WTC11 (cell line): ENCODE measurements around the gene ISG15. TPM values are rescaled to one million over a fixed set of nuclear protein-coding genes. Genes with fewer than 3 reads are reported as not detected.

Source experiments
- ATAC-seq: fragments of 200-7000 bp; cut with Tn5 transposase; 2 replicates; pipeline ENCODE4 v1.10.0; 2021; ENCODE audit warnings: mild to moderate bottlenecking, moderate library complexity
- CTCF ChIA-PET: fragments of 300-600 bp; sonication (Branson Sonifier 250); formaldehyde crosslinking; loops from one replicate; lab custom pipeline; 2021; ENCODE audit warnings: antibody characterized with exemption; lab: Charles Lee
- POLR2A ChIA-PET: fragments of 350-600 bp; sonication (Branson Sonifier 250); formaldehyde crosslinking; loops from one replicate; lab custom pipeline; 2021; ENCODE audit warnings: antibody characterized with exemption; lab: Charles Lee
- DNase-seq: peaks from one replicate; pipeline ENCODE4 v3.0.0; 2021; ENCODE audit warnings: low spot score
- H3K27ac Mint-ChIP-seq: 2 replicates; pipeline ENCODE4 v1.8.0; 2021; ENCODE audit warnings: mixed read lengths
- H3K27me3 Mint-ChIP-seq: 2 replicates; pipeline ENCODE4 v1.8.0; 2021; ENCODE audit warnings: low read depth, mild to moderate bottlenecking, moderate library complexity, mixed read lengths
- H3K36me3 Mint-ChIP-seq: 2 replicates; pipeline ENCODE4 v1.8.0; 2021; ENCODE audit warnings: mixed read lengths
- H3K4me1 Mint-ChIP-seq: 2 replicates; pipeline ENCODE4 v1.8.0; 2022; ENCODE audit warnings: mixed read lengths
- H3K4me3 Mint-ChIP-seq: 2 replicates; pipeline ENCODE4 v1.8.0; 2021; ENCODE audit warnings: mild to moderate bottlenecking, moderate library complexity, mixed read lengths
- H3K9me3 Mint-ChIP-seq: 2 replicates; pipeline ENCODE4 v1.8.0; 2021; ENCODE audit warnings: mixed read lengths
- ETV6 ChIP-seq: sonication (generic); formaldehyde crosslinking; IDR thresholded peaks from 2 replicates; pipeline ENCODE4 v1.8.1; 2022; ENCODE audit warnings: mild to moderate bottlenecking, missing genetic modification reagents
- JUN ChIP-seq: sonication (generic); formaldehyde crosslinking; IDR thresholded peaks from 2 replicates; pipeline ENCODE4 v1.8.0; 2023; ENCODE audit warnings: mild to moderate bottlenecking, missing genetic modification reagents
- MXD4 ChIP-seq: fragments of 250-450 bp; sonication (Bioruptor Pico); IDR thresholded peaks from 2 replicates; pipeline ENCODE4 v1.8.0; 2021; ENCODE audit warnings: mild to moderate bottlenecking, moderate library complexity, borderline replicate concordance
- OVOL2 ChIP-seq: fragments of 250-450 bp; sonication (Bioruptor Pico); IDR thresholded peaks from 2 replicates; pipeline ENCODE4 v1.9.0; 2021; ENCODE audit warnings: mild to moderate bottlenecking, borderline replicate concordance
- TP53 ChIP-seq: sonication (generic); formaldehyde crosslinking; IDR thresholded peaks from 2 replicates; pipeline ENCODE4 v1.8.1; 2023; ENCODE audit warnings: mild to moderate bottlenecking, missing genetic modification reagents
- total RNA-seq: library from RNA; stranded (reverse); gene quantifications from 3 replicates; pipeline ENCODE4 v1.2.3, GENCODE V29; 2021
- TF ChIP-seq, protein P1 (sequence below): fragments of 200-600 bp; IDR thresholded peaks from 2 replicates; pipeline ENCODE4 v1.8.0; 2022; ENCODE audit warnings: antibody characterized with exemption
- TF ChIP-seq, protein P2 (sequence below): sonication (generic); formaldehyde crosslinking; IDR thresholded peaks from 2 replicates; pipeline ENCODE4 v1.8.1; 2022; ENCODE audit warnings: mild to moderate bottlenecking, missing genetic modification reagents, moderate library complexity, borderline replicate concordance
- TF ChIP-seq, protein P3 (sequence below): sonication (generic); formaldehyde crosslinking; IDR thresholded peaks from 2 replicates; pipeline ENCODE4 v1.8.1; 2022; ENCODE audit warnings: mild to moderate bottlenecking, moderate library complexity, missing genetic modification reagents
- TF ChIP-seq, protein P4 (sequence below): sonication (generic); formaldehyde crosslinking; IDR thresholded peaks from 2 replicates; pipeline ENCODE4 v1.8.0; 2023; ENCODE audit warnings: missing genetic modification reagents
- TF ChIP-seq, protein P5 (sequence below): sonication (generic); formaldehyde crosslinking; IDR thresholded peaks from 2 replicates; pipeline ENCODE4 v1.8.1; 2022; ENCODE audit warnings: low read depth, missing genetic modification reagents, borderline replicate concordance
- TF ChIP-seq, protein P6 (sequence below): fragments of 250-450 bp; sonication (Bioruptor Pico); IDR thresholded peaks from 2 replicates; pipeline ENCODE4 v1.9.0; 2021; ENCODE audit warnings: mild to moderate bottlenecking, borderline replicate concordance
- TF ChIP-seq, protein P7 (sequence below): sonication (generic); formaldehyde crosslinking; conservative IDR thresholded peaks from 2 replicates; pipeline ENCODE4 v1.8.1; 2023; ENCODE audit warnings: mild to moderate bottlenecking, low read depth, missing genetic modification reagents, moderate library complexity
- TF ChIP-seq, protein P8 (sequence below): sonication (generic); formaldehyde crosslinking; IDR thresholded peaks from 2 replicates; pipeline ENCODE4 v1.8.0; 2023; ENCODE audit warnings: missing genetic modification reagents, mild to moderate bottlenecking, borderline replicate concordance
- TF ChIP-seq, protein P9 (sequence below): sonication (generic); formaldehyde crosslinking; IDR thresholded peaks from 2 replicates; pipeline ENCODE4 v1.8.0; 2022; ENCODE audit warnings: mild to moderate bottlenecking, missing genetic modification reagents

The ISG15 gene
- total RNA-seq, 1 experiment from 2014 or later = 29.5 TPM

DNA sequence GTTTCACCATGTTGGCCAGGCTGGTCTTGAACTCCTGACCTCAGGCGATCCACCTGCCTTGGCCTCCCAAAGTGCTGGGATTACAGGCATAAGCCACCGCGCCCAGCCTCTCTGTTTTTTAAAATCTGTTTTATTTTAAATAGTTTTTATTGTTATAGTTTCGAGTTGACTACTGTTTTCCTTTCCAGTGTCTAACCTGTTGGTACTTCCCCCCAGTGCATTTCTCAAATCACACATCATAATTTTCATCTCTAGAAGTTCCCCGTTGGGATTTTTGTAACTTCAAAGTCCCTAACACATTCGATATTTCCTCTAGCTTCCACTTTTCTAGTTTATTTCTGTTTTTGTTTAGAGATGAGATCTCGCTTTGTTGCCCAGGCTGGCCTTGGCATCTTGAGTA lies 20.9 kb upstream of the ISG15 start (continued):
- TF ChIP-seq, protein P1, sequence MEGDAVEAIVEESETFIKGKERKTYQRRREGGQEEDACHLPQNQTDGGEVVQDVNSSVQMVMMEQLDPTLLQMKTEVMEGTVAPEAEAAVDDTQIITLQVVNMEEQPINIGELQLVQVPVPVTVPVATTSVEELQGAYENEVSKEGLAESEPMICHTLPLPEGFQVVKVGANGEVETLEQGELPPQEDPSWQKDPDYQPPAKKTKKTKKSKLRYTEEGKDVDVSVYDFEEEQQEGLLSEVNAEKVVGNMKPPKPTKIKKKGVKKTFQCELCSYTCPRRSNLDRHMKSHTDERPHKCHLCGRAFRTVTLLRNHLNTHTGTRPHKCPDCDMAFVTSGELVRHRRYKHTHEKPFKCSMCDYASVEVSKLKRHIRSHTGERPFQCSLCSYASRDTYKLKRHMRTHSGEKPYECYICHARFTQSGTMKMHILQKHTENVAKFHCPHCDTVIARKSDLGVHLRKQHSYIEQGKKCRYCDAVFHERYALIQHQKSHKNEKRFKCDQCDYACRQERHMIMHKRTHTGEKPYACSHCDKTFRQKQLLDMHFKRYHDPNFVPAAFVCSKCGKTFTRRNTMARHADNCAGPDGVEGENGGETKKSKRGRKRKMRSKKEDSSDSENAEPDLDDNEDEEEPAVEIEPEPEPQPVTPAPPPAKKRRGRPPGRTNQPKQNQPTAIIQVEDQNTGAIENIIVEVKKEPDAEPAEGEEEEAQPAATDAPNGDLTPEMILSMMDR = no peak
- TF ChIP-seq, protein P2, sequence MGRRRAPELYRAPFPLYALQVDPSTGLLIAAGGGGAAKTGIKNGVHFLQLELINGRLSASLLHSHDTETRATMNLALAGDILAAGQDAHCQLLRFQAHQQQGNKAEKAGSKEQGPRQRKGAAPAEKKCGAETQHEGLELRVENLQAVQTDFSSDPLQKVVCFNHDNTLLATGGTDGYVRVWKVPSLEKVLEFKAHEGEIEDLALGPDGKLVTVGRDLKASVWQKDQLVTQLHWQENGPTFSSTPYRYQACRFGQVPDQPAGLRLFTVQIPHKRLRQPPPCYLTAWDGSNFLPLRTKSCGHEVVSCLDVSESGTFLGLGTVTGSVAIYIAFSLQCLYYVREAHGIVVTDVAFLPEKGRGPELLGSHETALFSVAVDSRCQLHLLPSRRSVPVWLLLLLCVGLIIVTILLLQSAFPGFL (CRISPR knock-in tag) = no peak
- TF ChIP-seq, protein P3, sequence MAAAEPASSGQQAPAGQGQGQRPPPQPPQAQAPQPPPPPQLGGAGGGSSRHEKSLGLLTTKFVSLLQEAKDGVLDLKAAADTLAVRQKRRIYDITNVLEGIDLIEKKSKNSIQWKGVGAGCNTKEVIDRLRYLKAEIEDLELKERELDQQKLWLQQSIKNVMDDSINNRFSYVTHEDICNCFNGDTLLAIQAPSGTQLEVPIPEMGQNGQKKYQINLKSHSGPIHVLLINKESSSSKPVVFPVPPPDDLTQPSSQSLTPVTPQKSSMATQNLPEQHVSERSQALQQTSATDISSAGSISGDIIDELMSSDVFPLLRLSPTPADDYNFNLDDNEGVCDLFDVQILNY (CRISPR knock-in tag) = no peak
- TF ChIP-seq, protein P4, sequence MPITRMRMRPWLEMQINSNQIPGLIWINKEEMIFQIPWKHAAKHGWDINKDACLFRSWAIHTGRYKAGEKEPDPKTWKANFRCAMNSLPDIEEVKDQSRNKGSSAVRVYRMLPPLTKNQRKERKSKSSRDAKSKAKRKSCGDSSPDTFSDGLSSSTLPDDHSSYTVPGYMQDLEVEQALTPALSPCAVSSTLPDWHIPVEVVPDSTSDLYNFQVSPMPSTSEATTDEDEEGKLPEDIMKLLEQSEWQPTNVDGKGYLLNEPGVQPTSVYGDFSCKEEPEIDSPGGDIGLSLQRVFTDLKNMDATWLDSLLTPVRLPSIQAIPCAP (CRISPR knock-in tag) = no peak

DNA sequence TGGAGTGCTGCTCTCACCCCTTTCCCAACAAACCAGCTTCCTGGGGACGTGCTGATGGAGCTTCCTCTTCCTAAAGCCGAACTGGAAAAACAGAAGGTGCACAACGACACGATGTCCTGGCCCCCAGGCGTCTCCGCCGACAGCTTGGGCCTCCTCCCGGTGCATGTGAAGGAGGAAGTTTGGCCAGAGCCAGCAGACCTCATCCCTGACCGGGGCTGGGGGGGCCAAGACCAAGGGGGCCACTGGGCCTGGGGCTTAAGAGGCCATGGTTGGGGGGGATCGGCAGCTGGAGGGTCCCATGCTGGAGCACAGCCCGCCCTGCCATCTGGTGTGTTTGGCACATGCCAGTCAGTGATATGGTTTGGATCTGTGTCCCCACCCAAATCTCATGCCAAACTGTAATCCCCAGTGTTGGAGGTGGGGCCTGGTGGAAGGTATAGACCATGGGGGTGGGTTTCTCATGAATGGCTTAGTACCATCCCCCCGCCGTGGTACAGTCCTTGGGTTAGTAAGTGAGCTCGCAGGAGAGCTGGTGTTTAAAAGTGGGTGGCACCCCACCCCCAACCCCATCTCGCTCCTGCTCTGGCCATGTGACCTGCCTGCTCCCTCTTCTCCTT lies 19.8 kb upstream of the ISG15 start:
- peaks cover 92% of the 10 kb centered on the region for H3K27me3 Mint-ChIP-seq
- DNase-seq (no peak), ATAC-seq (no peak)
- H3K36me3 Mint-ChIP-seq = peaks cover 7% of the 10 kb centered on the region; the same call in 1 of the 2 replicates
- CTCF ChIA-PET = interaction anchor here (0.7 to 3.7 kb wide), 2 partner anchors 9 to 1787 kb away, joined by 3 to 17 read pairs; no protein-coding TSS in a partner anchor
- no peak overlapping the region for H3K27ac Mint-ChIP-seq
- peaks cover 16% of the 10 kb centered on the region for H3K9me3 Mint-ChIP-seq
- no peak overlapping the region for H3K4me3 Mint-ChIP-seq
- H3K4me1 Mint-ChIP-seq = peaks cover 5% of the 10 kb centered on the region
- POLR2A ChIA-PET = no interaction called here
- TF ChIP-seq, protein P5, sequence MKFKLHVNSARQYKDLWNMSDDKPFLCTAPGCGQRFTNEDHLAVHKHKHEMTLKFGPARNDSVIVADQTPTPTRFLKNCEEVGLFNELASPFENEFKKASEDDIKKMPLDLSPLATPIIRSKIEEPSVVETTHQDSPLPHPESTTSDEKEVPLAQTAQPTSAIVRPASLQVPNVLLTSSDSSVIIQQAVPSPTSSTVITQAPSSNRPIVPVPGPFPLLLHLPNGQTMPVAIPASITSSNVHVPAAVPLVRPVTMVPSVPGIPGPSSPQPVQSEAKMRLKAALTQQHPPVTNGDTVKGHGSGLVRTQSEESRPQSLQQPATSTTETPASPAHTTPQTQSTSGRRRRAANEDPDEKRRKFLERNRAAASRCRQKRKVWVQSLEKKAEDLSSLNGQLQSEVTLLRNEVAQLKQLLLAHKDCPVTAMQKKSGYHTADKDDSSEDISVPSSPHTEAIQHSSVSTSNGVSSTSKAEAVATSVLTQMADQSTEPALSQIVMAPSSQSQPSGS = no peak
- TF ChIP-seq, protein P6, sequence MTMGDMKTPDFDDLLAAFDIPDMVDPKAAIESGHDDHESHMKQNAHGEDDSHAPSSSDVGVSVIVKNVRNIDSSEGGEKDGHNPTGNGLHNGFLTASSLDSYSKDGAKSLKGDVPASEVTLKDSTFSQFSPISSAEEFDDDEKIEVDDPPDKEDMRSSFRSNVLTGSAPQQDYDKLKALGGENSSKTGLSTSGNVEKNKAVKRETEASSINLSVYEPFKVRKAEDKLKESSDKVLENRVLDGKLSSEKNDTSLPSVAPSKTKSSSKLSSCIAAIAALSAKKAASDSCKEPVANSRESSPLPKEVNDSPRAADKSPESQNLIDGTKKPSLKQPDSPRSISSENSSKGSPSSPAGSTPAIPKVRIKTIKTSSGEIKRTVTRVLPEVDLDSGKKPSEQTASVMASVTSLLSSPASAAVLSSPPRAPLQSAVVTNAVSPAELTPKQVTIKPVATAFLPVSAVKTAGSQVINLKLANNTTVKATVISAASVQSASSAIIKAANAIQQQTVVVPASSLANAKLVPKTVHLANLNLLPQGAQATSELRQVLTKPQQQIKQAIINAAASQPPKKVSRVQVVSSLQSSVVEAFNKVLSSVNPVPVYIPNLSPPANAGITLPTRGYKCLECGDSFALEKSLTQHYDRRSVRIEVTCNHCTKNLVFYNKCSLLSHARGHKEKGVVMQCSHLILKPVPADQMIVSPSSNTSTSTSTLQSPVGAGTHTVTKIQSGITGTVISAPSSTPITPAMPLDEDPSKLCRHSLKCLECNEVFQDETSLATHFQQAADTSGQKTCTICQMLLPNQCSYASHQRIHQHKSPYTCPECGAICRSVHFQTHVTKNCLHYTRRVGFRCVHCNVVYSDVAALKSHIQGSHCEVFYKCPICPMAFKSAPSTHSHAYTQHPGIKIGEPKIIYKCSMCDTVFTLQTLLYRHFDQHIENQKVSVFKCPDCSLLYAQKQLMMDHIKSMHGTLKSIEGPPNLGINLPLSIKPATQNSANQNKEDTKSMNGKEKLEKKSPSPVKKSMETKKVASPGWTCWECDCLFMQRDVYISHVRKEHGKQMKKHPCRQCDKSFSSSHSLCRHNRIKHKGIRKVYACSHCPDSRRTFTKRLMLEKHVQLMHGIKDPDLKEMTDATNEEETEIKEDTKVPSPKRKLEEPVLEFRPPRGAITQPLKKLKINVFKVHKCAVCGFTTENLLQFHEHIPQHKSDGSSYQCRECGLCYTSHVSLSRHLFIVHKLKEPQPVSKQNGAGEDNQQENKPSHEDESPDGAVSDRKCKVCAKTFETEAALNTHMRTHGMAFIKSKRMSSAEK (CRISPR knock-in tag) = no peak
- TF ChIP-seq JUN (CRISPR knock-in tag) = no peak
- TF ChIP-seq OVOL2 (CRISPR knock-in tag) = no peak
- TF ChIP-seq, protein P7, sequence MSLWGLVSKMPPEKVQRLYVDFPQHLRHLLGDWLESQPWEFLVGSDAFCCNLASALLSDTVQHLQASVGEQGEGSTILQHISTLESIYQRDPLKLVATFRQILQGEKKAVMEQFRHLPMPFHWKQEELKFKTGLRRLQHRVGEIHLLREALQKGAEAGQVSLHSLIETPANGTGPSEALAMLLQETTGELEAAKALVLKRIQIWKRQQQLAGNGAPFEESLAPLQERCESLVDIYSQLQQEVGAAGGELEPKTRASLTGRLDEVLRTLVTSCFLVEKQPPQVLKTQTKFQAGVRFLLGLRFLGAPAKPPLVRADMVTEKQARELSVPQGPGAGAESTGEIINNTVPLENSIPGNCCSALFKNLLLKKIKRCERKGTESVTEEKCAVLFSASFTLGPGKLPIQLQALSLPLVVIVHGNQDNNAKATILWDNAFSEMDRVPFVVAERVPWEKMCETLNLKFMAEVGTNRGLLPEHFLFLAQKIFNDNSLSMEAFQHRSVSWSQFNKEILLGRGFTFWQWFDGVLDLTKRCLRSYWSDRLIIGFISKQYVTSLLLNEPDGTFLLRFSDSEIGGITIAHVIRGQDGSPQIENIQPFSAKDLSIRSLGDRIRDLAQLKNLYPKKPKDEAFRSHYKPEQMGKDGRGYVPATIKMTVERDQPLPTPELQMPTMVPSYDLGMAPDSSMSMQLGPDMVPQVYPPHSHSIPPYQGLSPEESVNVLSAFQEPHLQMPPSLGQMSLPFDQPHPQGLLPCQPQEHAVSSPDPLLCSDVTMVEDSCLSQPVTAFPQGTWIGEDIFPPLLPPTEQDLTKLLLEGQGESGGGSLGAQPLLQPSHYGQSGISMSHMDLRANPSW = no peak
- TF ChIP-seq, protein P8, sequence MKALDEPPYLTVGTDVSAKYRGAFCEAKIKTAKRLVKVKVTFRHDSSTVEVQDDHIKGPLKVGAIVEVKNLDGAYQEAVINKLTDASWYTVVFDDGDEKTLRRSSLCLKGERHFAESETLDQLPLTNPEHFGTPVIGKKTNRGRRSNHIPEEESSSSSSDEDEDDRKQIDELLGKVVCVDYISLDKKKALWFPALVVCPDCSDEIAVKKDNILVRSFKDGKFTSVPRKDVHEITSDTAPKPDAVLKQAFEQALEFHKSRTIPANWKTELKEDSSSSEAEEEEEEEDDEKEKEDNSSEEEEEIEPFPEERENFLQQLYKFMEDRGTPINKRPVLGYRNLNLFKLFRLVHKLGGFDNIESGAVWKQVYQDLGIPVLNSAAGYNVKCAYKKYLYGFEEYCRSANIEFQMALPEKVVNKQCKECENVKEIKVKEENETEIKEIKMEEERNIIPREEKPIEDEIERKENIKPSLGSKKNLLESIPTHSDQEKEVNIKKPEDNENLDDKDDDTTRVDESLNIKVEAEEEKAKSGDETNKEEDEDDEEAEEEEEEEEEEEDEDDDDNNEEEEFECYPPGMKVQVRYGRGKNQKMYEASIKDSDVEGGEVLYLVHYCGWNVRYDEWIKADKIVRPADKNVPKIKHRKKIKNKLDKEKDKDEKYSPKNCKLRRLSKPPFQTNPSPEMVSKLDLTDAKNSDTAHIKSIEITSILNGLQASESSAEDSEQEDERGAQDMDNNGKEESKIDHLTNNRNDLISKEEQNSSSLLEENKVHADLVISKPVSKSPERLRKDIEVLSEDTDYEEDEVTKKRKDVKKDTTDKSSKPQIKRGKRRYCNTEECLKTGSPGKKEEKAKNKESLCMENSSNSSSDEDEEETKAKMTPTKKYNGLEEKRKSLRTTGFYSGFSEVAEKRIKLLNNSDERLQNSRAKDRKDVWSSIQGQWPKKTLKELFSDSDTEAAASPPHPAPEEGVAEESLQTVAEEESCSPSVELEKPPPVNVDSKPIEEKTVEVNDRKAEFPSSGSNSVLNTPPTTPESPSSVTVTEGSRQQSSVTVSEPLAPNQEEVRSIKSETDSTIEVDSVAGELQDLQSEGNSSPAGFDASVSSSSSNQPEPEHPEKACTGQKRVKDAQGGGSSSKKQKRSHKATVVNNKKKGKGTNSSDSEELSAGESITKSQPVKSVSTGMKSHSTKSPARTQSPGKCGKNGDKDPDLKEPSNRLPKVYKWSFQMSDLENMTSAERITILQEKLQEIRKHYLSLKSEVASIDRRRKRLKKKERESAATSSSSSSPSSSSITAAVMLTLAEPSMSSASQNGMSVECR (CRISPR knock-in tag) = no peak
- TF ChIP-seq MXD4 (CRISPR knock-in tag) = no peak
- TF ChIP-seq, protein P9, sequence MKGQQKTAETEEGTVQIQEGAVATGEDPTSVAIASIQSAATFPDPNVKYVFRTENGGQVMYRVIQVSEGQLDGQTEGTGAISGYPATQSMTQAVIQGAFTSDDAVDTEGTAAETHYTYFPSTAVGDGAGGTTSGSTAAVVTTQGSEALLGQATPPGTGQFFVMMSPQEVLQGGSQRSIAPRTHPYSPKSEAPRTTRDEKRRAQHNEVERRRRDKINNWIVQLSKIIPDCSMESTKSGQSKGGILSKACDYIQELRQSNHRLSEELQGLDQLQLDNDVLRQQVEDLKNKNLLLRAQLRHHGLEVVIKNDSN (CRISPR knock-in tag) = no peak
- TF ChIP-seq ETV6 (CRISPR knock-in tag) = no peak
- no peak for TF ChIP-seq TP53 (CRISPR knock-in tag)
